ENCODE results near the gene KSR1.

The KSR1 gene

GRCh38 chr17:27504188-27504995, 48.1 kb downstream of the KSR1 start:
- no peak for TF ChIP-seq CSRNP3 (CRISPR knock-in tag; IDR thresholded peaks at IDR 0.05)
- TF ChIP-seq TCF4 (CRISPR knock-in tag; IDR thresholded peaks at IDR 0.05; ENCODE audit: borderline replicate concordance): no peak
- TF ChIP-seq POU6F1 (CRISPR knock-in tag; IDR thresholded peaks at IDR 0.05; ENCODE audit: borderline replicate concordance, low read depth): no peak
- no peak for TF ChIP-seq SNAI2 (CRISPR knock-in tag; IDR thresholded peaks at IDR 0.05)
- TF ChIP-seq ZNF70 (CRISPR knock-in tag; IDR thresholded peaks at IDR 0.05): no peak
- no peak for TF ChIP-seq ZFP30 (CRISPR knock-in tag; IDR thresholded peaks at IDR 0.05)
- TF ChIP-seq ZC3H10 (CRISPR knock-in tag; IDR thresholded peaks at IDR 0.05): no peak
- no peak for TF ChIP-seq ISL1 (CRISPR knock-in tag; IDR thresholded peaks at IDR 0.05)
- TF ChIP-seq OSR1 (CRISPR knock-in tag; IDR thresholded peaks at IDR 0.05): no peak
- ATAC-seq: no peak

- ATAC-seq: no peak
- TF ChIP-seq ISL1 (CRISPR knock-in tag; IDR thresholded peaks at IDR 0.05): no peak
- no peak for TF ChIP-seq ZFP30 (CRISPR knock-in tag; IDR thresholded peaks at IDR 0.05)
- TF ChIP-seq ZNF70 (CRISPR knock-in tag; IDR thresholded peaks at IDR 0.05): no peak
- TF ChIP-seq PATZ1 (CRISPR knock-in tag; IDR thresholded peaks at IDR 0.05; ENCODE audit: borderline replicate concordance): no peak
- TF ChIP-seq CSDC2 (CRISPR knock-in tag; IDR thresholded peaks at IDR 0.05): no peak
- no peak for TF ChIP-seq RARB (CRISPR knock-in tag; IDR thresholded peaks at IDR 0.05)
- no peak for TF ChIP-seq CREB5 (CRISPR knock-in tag; IDR thresholded peaks at IDR 0.05; ENCODE audit: low read depth)
- TF ChIP-seq TOX (CRISPR knock-in tag; IDR thresholded peaks at IDR 0.05; ENCODE audit: borderline replicate concordance): no peak
- no peak for TF ChIP-seq SNAI2 (CRISPR knock-in tag; IDR thresholded peaks at IDR 0.05)
- no peak for TF ChIP-seq BACH2 (CRISPR knock-in tag; IDR thresholded peaks at IDR 0.05; ENCODE audit: borderline replicate concordance)
These were observed 50.3 kb downstream of the KSR1 start for GRCh38 chr17:27506348-27507218.

- no peak for ATAC-seq
- TF ChIP-seq ZNF565 (CRISPR knock-in tag; conservative IDR thresholded peaks at IDR 0.05; ENCODE audit: low read depth) (no peak), POU6F1 (CRISPR knock-in tag; IDR thresholded peaks at IDR 0.05; ENCODE audit: borderline replicate concordance, low read depth) (no peak), RARB (CRISPR knock-in tag; IDR thresholded peaks at IDR 0.05) (no peak), PPARA (CRISPR knock-in tag; IDR thresholded peaks at IDR 0.05; ENCODE audit: borderline replicate concordance) (no peak), CREB5 (CRISPR knock-in tag; IDR thresholded peaks at IDR 0.05; ENCODE audit: low read depth) (no peak), TOX (CRISPR knock-in tag; IDR thresholded peaks at IDR 0.05; ENCODE audit: borderline replicate concordance) (no peak), ZFP30 (CRISPR knock-in tag; IDR thresholded peaks at IDR 0.05) (no peak), TSHZ2 (CRISPR knock-in tag; IDR thresholded peaks at IDR 0.05) (no peak), ZNF8 (CRISPR knock-in tag; IDR thresholded peaks at IDR 0.05) (no peak), ZFP3 (CRISPR knock-in tag; IDR thresholded peaks at IDR 0.05) (no peak), ZNF70 (CRISPR knock-in tag; IDR thresholded peaks at IDR 0.05) (no peak), ISL1 (CRISPR knock-in tag; IDR thresholded peaks at IDR 0.05) (no peak), OSR1 (CRISPR knock-in tag; IDR thresholded peaks at IDR 0.05) (no peak), BACH2 (CRISPR knock-in tag; IDR thresholded peaks at IDR 0.05; ENCODE audit: borderline replicate concordance) (no peak), SNAI2 (CRISPR knock-in tag; IDR thresholded peaks at IDR 0.05) (no peak), TCF4 (CRISPR knock-in tag; IDR thresholded peaks at IDR 0.05; ENCODE audit: borderline replicate concordance) (no peak), CSDC2 (CRISPR knock-in tag; IDR thresholded peaks at IDR 0.05) (no peak), ZC3H10 (CRISPR knock-in tag; IDR thresholded peaks at IDR 0.05) (no peak)
These were observed 55.1 kb downstream of the KSR1 start for GRCh38 chr17:27511168-27511883.

Measured in SK-N-SH treated with all-trans-retinoic acid at 6 μM for 48 hours (cell line).